ENCODE results near the gene CREB5. TPM values are rescaled to one million over a fixed set of nuclear protein-coding genes. Genes with fewer than 3 reads are reported as not detected.

The CREB5 gene
- total and polyA plus RNA-seq, 2 experiments from 2014 or later, result 2.4 to 4.4 TPM

DNA sequence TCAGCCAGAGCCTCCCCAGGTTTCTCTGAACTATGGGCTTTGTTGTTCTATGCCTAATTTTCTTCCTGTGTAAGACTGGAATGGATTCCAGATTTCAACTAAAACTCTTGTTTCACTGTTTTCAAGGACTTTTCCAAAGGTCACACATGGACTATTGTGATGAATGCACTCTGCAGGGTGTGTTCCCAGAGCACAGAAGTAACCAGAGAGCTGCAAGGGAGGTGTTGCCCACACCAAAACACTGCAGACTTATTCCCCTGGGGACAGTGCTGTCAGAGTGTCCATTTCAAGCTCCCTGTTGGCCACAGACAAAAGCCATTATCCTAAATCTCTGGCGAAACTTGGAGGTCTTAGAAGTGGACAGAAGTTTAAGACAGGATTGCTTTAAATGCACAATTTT lies 314.2 kb downstream of the CREB5 start (continued):
- TF ChIP-seq, protein P1, sequence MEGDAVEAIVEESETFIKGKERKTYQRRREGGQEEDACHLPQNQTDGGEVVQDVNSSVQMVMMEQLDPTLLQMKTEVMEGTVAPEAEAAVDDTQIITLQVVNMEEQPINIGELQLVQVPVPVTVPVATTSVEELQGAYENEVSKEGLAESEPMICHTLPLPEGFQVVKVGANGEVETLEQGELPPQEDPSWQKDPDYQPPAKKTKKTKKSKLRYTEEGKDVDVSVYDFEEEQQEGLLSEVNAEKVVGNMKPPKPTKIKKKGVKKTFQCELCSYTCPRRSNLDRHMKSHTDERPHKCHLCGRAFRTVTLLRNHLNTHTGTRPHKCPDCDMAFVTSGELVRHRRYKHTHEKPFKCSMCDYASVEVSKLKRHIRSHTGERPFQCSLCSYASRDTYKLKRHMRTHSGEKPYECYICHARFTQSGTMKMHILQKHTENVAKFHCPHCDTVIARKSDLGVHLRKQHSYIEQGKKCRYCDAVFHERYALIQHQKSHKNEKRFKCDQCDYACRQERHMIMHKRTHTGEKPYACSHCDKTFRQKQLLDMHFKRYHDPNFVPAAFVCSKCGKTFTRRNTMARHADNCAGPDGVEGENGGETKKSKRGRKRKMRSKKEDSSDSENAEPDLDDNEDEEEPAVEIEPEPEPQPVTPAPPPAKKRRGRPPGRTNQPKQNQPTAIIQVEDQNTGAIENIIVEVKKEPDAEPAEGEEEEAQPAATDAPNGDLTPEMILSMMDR (conservative IDR thresholded peaks at IDR 0.05; ENCODE audit: low read depth in 2 of 2), result no peak
- TF ChIP-seq, protein P2, sequence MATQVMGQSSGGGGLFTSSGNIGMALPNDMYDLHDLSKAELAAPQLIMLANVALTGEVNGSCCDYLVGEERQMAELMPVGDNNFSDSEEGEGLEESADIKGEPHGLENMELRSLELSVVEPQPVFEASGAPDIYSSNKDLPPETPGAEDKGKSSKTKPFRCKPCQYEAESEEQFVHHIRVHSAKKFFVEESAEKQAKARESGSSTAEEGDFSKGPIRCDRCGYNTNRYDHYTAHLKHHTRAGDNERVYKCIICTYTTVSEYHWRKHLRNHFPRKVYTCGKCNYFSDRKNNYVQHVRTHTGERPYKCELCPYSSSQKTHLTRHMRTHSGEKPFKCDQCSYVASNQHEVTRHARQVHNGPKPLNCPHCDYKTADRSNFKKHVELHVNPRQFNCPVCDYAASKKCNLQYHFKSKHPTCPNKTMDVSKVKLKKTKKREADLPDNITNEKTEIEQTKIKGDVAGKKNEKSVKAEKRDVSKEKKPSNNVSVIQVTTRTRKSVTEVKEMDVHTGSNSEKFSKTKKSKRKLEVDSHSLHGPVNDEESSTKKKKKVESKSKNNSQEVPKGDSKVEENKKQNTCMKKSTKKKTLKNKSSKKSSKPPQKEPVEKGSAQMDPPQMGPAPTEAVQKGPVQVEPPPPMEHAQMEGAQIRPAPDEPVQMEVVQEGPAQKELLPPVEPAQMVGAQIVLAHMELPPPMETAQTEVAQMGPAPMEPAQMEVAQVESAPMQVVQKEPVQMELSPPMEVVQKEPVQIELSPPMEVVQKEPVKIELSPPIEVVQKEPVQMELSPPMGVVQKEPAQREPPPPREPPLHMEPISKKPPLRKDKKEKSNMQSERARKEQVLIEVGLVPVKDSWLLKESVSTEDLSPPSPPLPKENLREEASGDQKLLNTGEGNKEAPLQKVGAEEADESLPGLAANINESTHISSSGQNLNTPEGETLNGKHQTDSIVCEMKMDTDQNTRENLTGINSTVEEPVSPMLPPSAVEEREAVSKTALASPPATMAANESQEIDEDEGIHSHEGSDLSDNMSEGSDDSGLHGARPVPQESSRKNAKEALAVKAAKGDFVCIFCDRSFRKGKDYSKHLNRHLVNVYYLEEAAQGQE (IDR thresholded peaks at IDR 0.05; ENCODE audit: unreplicated experiment), result no peak
- no peak for TF ChIP-seq ZNF331 (CRISPR knock-in tag; IDR thresholded peaks at IDR 0.05; ENCODE audit: low read depth)

DNA sequence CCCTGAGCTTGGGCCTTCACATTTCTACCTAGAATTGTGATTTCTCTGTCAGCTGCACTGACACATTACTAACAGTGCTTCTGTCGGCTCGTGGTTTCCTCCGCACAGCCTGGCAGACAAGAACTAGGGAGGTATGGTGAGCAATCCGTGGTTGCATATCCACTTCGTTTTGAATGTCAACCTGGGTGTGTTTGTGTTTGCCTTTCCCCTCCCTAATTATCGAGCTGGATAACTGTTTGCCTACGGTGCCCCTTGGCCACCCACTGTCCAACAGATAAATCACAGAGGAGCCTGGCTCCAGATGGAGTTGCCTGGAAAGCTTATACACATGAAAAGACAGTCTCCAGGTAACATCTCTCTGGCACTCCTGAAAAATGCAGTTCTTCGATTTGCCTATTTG lies 317.0 kb downstream of the CREB5 start:
- ATAC-seq, result no peak
- no peak for DNase-seq (ENCODE audit: low spot score)
- H3K4me1 Mint-ChIP-seq, result peaks cover 13% of the 10 kb centered on the region; the same call in 2 of the 3 replicates
- no peaks in the 10 kb centered on the region for H3K9me2 ChIP-seq (ENCODE audit: insufficient read depth)
- no peak overlapping the region for H3K27ac ChIP-seq (ENCODE audit: low read depth)
- H4K20me1 ChIP-seq (replicated peaks; ENCODE audit: insufficient read depth), result no peaks in the 10 kb centered on the region
- no peaks in the 10 kb centered on the region for H3K36me3 ChIP-seq (ENCODE audit: insufficient read depth)
- H3K4me2 ChIP-seq, result no peak overlapping the region
- no peaks in the 10 kb centered on the region for H3K36me3 Mint-ChIP-seq (ENCODE audit: low read depth)
- no peak overlapping the region for H3K4me3 ChIP-seq
- 0 out of 2 replicates have a peak overlapping the region, but pooled peaks have one; percentile 43 for H2AFZ ChIP-seq
- no peaks in the 10 kb centered on the region for H3K4me1 ChIP-seq (ENCODE audit: insufficient read depth)
- TF ChIP-seq POLR2AphosphoS5 (IDR thresholded peaks at IDR 0.05; ENCODE audit: low read depth), result no peak
- no peak overlapping the region for H3K4me3 Mint-ChIP-seq
- peaks cover 3% of the 10 kb centered on the region for H3K27me3 Mint-ChIP-seq (ENCODE audit: insufficient read depth, low read depth, poor library complexity)
- no peaks in the 10 kb centered on the region for H3K79me2 ChIP-seq (replicated peaks; ENCODE audit: insufficient read depth)
- H3K27ac Mint-ChIP-seq, result no peak overlapping the region
- no peaks in the 10 kb centered on the region for H3K27me3 ChIP-seq (ENCODE audit: insufficient read depth)
- no peaks in the 10 kb centered on the region for H3K9me3 Mint-ChIP-seq
- no peaks in the 10 kb centered on the region for H3F3A ChIP-seq (replicated peaks; ENCODE audit: low read depth)

DNA sequence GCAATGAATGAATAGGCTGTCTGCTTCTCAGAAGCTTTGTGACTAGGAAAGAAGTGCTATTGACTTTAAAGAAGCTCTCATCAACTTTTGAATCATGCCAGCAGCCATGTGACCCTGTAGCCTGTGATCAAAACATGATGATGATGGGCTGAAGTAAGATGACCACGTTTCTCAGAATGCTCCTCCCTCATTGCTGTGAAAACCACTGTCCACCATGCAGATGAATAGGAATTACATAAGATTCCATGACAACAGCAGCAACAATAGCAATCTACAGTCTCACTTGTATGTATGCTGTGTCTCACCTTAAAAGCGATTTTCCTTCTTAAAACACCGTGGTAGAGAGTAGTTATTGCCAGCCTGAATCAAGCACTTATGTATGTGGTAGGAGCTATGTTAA lies 317.4 kb downstream of the CREB5 start:
- Mint-ChIP-seq H3K36me3 (ENCODE audit: low read depth) (no peaks in the 10 kb centered on the region), H3K27me3 (ENCODE audit: insufficient read depth, low read depth, poor library complexity) (peaks cover 3% of the 10 kb centered on the region), H3K9me3 (no peaks in the 10 kb centered on the region), H3K4me1 (peaks cover 13% of the 10 kb centered on the region; the same call in 2 of the 3 replicates), H3K4me3 (no peak overlapping the region), H3K27ac (no peak overlapping the region)
- Histone ChIP-seq H3K4me2 (no peak overlapping the region), H3K27me3 (ENCODE audit: insufficient read depth) (no peaks in the 10 kb centered on the region), H3K9me2 (ENCODE audit: insufficient read depth) (no peaks in the 10 kb centered on the region), H4K20me1 (replicated peaks; ENCODE audit: insufficient read depth) (no peaks in the 10 kb centered on the region), H3K4me1 (ENCODE audit: insufficient read depth) (no peaks in the 10 kb centered on the region), H3K36me3 (ENCODE audit: insufficient read depth) (no peaks in the 10 kb centered on the region), H3K4me3 (no peak overlapping the region), H3K27ac (ENCODE audit: low read depth) (no peak overlapping the region), H3K79me2 (replicated peaks; ENCODE audit: insufficient read depth) (no peaks in the 10 kb centered on the region), H2AFZ (0 out of 2 replicates have a peak overlapping the region, but pooled peaks have one; percentile 43), H3F3A (replicated peaks; ENCODE audit: low read depth) (no peaks in the 10 kb centered on the region)
- ATAC-seq, result no peak
- no peak for DNase-seq (ENCODE audit: low spot score)
- TF ChIP-seq NANOG (IDR thresholded peaks at IDR 0.05; ENCODE audit: borderline replicate concordance) (no peak), ZNF114 (CRISPR knock-in tag; IDR thresholded peaks at IDR 0.05) (no peak), STAT1 (IDR thresholded peaks at IDR 0.05; ENCODE audit: unreplicated experiment) (no peak), JUNB (IDR thresholded peaks at IDR 0.05; ENCODE audit: unreplicated experiment) (no peak), CREB1 (CRISPR knock-in tag; IDR thresholded peaks at IDR 0.05; ENCODE audit: low read depth) (no peak), POLR2AphosphoS5 (IDR thresholded peaks at IDR 0.05; ENCODE audit: low read depth) (no peak)
- TF ChIP-seq, protein P2 (IDR thresholded peaks at IDR 0.05; ENCODE audit: unreplicated experiment), result no peak
- TF ChIP-seq, protein P3, sequence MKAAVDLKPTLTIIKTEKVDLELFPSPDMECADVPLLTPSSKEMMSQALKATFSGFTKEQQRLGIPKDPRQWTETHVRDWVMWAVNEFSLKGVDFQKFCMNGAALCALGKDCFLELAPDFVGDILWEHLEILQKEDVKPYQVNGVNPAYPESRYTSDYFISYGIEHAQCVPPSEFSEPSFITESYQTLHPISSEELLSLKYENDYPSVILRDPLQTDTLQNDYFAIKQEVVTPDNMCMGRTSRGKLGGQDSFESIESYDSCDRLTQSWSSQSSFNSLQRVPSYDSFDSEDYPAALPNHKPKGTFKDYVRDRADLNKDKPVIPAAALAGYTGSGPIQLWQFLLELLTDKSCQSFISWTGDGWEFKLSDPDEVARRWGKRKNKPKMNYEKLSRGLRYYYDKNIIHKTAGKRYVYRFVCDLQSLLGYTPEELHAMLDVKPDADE (IDR thresholded peaks at IDR 0.05), result no peak
